Activated CD8-positive, alpha-beta T cell treated with anti-CD3 and anti-CD28 coated beads, Interleukin-2, amount 10 ng/mL, durations not matched to agents 7 days and 5 days (primary cell): ENCODE data around the gene LY86. TPM values are rescaled to one million over a fixed set of nuclear protein-coding genes. Genes with fewer than 3 reads are reported as not detected.
"Not testable (repeated sequence)": the region's sequence is repeated elsewhere in the genome, so short reads cannot be mapped to it uniquely, and the experiment has no call there.

Experiments
- ATAC-seq: fragments of 150-1000 bp; cut with Tn5 transposase; one replicate; pipeline ENCODE4 v1.10.0; 2021; ENCODE audit warnings: moderate library complexity
- CTCF ChIA-PET: fragments of 350-600 bp; sonication (Branson Sonifier 250); formaldehyde crosslinking; loops from one replicate; lab custom pipeline; 2021; ENCODE audit warnings: antibody characterized with exemption; lab: Charles Lee
- POLR2A ChIA-PET: fragments of 350-600 bp; sonication (Branson Sonifier 250); formaldehyde crosslinking; loops from one replicate; lab custom pipeline; 2021; ENCODE audit warnings: antibody characterized with exemption; lab: Charles Lee
- DNase-seq: peaks from one replicate; pipeline ENCODE4 v3.0.0-alpha.2; 2020
- H3K27ac Mint-ChIP-seq: one replicate; pipeline ENCODE4 v1.8.0; 2021; ENCODE audit warnings: mild to moderate bottlenecking, mixed read lengths
- H3K27me3 Mint-ChIP-seq: one replicate; pipeline ENCODE4 v1.8.0; 2021; ENCODE audit warnings: low read depth, mixed read lengths
- H3K36me3 Mint-ChIP-seq: one replicate; pipeline ENCODE4 v1.8.0; 2021; ENCODE audit warnings: low read depth, mixed read lengths
- H3K4me1 Mint-ChIP-seq: one replicate; pipeline ENCODE4 v1.8.0; 2021; ENCODE audit warnings: low read depth, mixed read lengths
- H3K4me3 Mint-ChIP-seq: one replicate; pipeline ENCODE4 v1.8.0; 2021; ENCODE audit warnings: mild to moderate bottlenecking, mixed read lengths
- H3K9me3 Mint-ChIP-seq: one replicate; pipeline ENCODE4 v1.8.0; 2022; ENCODE audit warnings: mixed read lengths; ENCODE audit not compliant: insufficient read depth
- total RNA-seq, 2 experiments: library from RNA; stranded (reverse); gene quantifications; one replicate each; pipeline ENCODE4 v1.2.3, GENCODE V29; 2021

Gene LY86
- total RNA-seq, 2 experiments from 2014 or later: 1.9 to 2.9 TPM

- DNase-seq (no peak), ATAC-seq (no peak)
- Mint-ChIP-seq H3K9me3 (peaks cover 11% of the 10 kb centered on the region), H3K27me3 (no peaks in the 10 kb centered on the region), H3K4me3 (no peak overlapping the region), H3K27ac (no peak overlapping the region), H3K36me3 (peaks cover 27% of the 10 kb centered on the region), H3K4me1 (peaks cover 39% of the 10 kb centered on the region)
- POLR2A ChIA-PET: interaction anchor here (1.0 kb wide), 1 partner anchor 10 kb away, joined by 4 read pairs; the partner anchor contains the start of gene LY86
- CTCF ChIA-PET: no interaction called here
Measured at GRCh38 chr6:6599468-6599873, 11.0 kb downstream of the LY86 start.

GRCh38 chr6:6600875-6601274, 12.4 kb downstream of the LY86 start:
- H3K4me1 Mint-ChIP-seq: peaks cover 41% of the 10 kb centered on the region
- peaks cover 33% of the 10 kb centered on the region for H3K36me3 Mint-ChIP-seq
- peaks cover 17% of the 10 kb centered on the region for H3K9me3 Mint-ChIP-seq
- POLR2A ChIA-PET: no interaction called here
- DNase-seq (no peak), ATAC-seq (no peak)
- H3K27me3 Mint-ChIP-seq: no peaks in the 10 kb centered on the region
- H3K27ac Mint-ChIP-seq: no peak overlapping the region
- no peak overlapping the region for H3K4me3 Mint-ChIP-seq
- CTCF ChIA-PET: no interaction called here

GRCh38 chr6:6602262-6602661, 13.7 kb downstream of the LY86 start:
- peaks cover 18% of the 10 kb centered on the region for H3K9me3 Mint-ChIP-seq
- no peak for DNase-seq
- H3K4me1 Mint-ChIP-seq: peaks cover 30% of the 10 kb centered on the region
- H3K27ac Mint-ChIP-seq: no peak overlapping the region
- peaks cover 28% of the 10 kb centered on the region for H3K36me3 Mint-ChIP-seq
- ChIA-PET CTCF (no interaction called here), POLR2A (no interaction called here)
- no peak overlapping the region for H3K4me3 Mint-ChIP-seq
- no peaks in the 10 kb centered on the region for H3K27me3 Mint-ChIP-seq
- ATAC-seq: no peak

- H3K36me3 Mint-ChIP-seq: peaks cover 32% of the 10 kb centered on the region
- CTCF ChIA-PET: interaction anchor here (0.9 to 2.3 kb wide), 4 partner anchors 10 to 135 kb away, joined by 3 to 6 read pairs (median 3); no protein-coding TSS in a partner anchor
- POLR2A ChIA-PET: no interaction called here
- ATAC-seq (no peak), DNase-seq (no peak)
- H3K4me3 Mint-ChIP-seq: no peak overlapping the region
- peaks cover 34% of the 10 kb centered on the region for H3K4me1 Mint-ChIP-seq
- H3K27ac Mint-ChIP-seq: no peak overlapping the region
- H3K9me3 Mint-ChIP-seq: peaks cover 18% of the 10 kb centered on the region
- no peaks in the 10 kb centered on the region for H3K27me3 Mint-ChIP-seq
Measured at GRCh38 chr6:6603317-6603716, 14.8 kb downstream of the LY86 start.

- no peak for DNase-seq
- Mint-ChIP-seq H3K4me3 (no peak overlapping the region), H3K27ac (no peak overlapping the region), H3K4me1 (peaks cover 37% of the 10 kb centered on the region), H3K9me3 (peaks cover 18% of the 10 kb centered on the region), H3K36me3 (peaks cover 35% of the 10 kb centered on the region), H3K27me3 (no peaks in the 10 kb centered on the region)
- no peak for ATAC-seq
- CTCF ChIA-PET: interaction anchor here (0.9 to 2.3 kb wide), 4 partner anchors 9 to 135 kb away, joined by 3 to 6 read pairs (median 3); no protein-coding TSS in a partner anchor
- POLR2A ChIA-PET: interaction anchor here (0.6 kb wide), 1 partner anchor 271 kb away, joined by 5 read pairs; no protein-coding TSS in a partner anchor
Measured at GRCh38 chr6:6604015-6604414, 15.5 kb downstream of the LY86 start.

- Mint-ChIP-seq H3K27me3 (no peaks in the 10 kb centered on the region), H3K9me3 (peaks cover 18% of the 10 kb centered on the region), H3K4me1 (peaks cover 40% of the 10 kb centered on the region), H3K36me3 (peaks cover 38% of the 10 kb centered on the region), H3K27ac (no peak overlapping the region), H3K4me3 (no peak overlapping the region)
- POLR2A ChIA-PET: no interaction called here
- DNase-seq: no peak
- ATAC-seq: no peak
- CTCF ChIA-PET: interaction anchor here (0.6 to 2.3 kb wide), 5 partner anchors 8 to 134 kb away, joined by 3 to 6 read pairs (median 3); no protein-coding TSS in a partner anchor
Measured at GRCh38 chr6:6604566-6604965, 16.0 kb downstream of the LY86 start.

- CTCF ChIA-PET: interaction anchor here (2.3 kb wide), 1 partner anchor 58 kb away, joined by 6 read pairs; no protein-coding TSS in a partner anchor
- Mint-ChIP-seq H3K9me3 (peaks cover 18% of the 10 kb centered on the region), H3K4me3 (no peak overlapping the region), H3K27ac (no peak overlapping the region), H3K27me3 (no peaks in the 10 kb centered on the region), H3K4me1 (peaks cover 45% of the 10 kb centered on the region), H3K36me3 (peaks cover 40% of the 10 kb centered on the region)
- POLR2A ChIA-PET: interaction anchor here (1.0 kb wide), 1 partner anchor 14 kb away, joined by 4 read pairs; no protein-coding TSS in a partner anchor
- DNase-seq: no peak
- no peak for ATAC-seq
Measured at GRCh38 chr6:6605873-6606272, 17.4 kb downstream of the LY86 start.

GRCh38 chr6:6606391-6607030, 18.0 kb downstream of the LY86 start:
- ATAC-seq, POLR2A ChIA-PET, H3K27ac Mint-ChIP-seq, H3K4me3 Mint-ChIP-seq, H3K27me3 Mint-ChIP-seq, DNase-seq, CTCF ChIA-PET: not testable (repeated sequence)
- H3K36me3 Mint-ChIP-seq: peaks cover 41% of the 10 kb centered on the region
- H3K9me3 Mint-ChIP-seq: peaks cover 18% of the 10 kb centered on the region
- H3K4me1 Mint-ChIP-seq: peaks cover 51% of the 10 kb centered on the region

- Mint-ChIP-seq H3K4me3 (no peak overlapping the region), H3K27me3 (no peaks in the 10 kb centered on the region), H3K27ac (peak overlapping the region; percentile 84), H3K36me3 (peaks cover 46% of the 10 kb centered on the region), H3K4me1 (peaks cover 69% of the 10 kb centered on the region), H3K9me3 (peaks cover 22% of the 10 kb centered on the region)
- ChIA-PET POLR2A (interaction anchor here (1.2 kb wide), 1 partner anchor 49 kb away, joined by 4 read pairs; no protein-coding TSS in a partner anchor), CTCF (interaction anchor here (1.4 kb wide), 1 partner anchor 72 kb away, joined by 3 read pairs; no protein-coding TSS in a partner anchor)
- ATAC-seq (no peak), DNase-seq (no peak)
Measured at GRCh38 chr6:6609450-6609849, 20.9 kb downstream of the LY86 start.

GRCh38 chr6:6610031-6610591, 21.6 kb downstream of the LY86 start:
- Mint-ChIP-seq H3K4me3 (no peak overlapping the region), H3K27me3 (no peaks in the 10 kb centered on the region), H3K27ac (peak overlapping the region; percentile 96), H3K9me3 (peaks cover 18% of the 10 kb centered on the region), H3K36me3 (peaks cover 48% of the 10 kb centered on the region), H3K4me1 (peaks cover 69% of the 10 kb centered on the region)
- POLR2A ChIA-PET: interaction anchor here (0.8 to 1.2 kb wide), 2 partner anchors 43 to 50 kb away, joined by 3 to 4 read pairs; no protein-coding TSS in a partner anchor
- CTCF ChIA-PET: interaction anchor here (0.6 to 1.4 kb wide), 8 partner anchors 14 to 71 kb away, joined by 3 to 6 read pairs (median 3); partner anchors contain the start of gene LY86
- peak; percentile 76 for DNase-seq
- peak; percentile 77 for ATAC-seq

- Mint-ChIP-seq H3K9me3 (peaks cover 11% of the 10 kb centered on the region), H3K27ac (peak overlapping the region; percentile 96), H3K36me3 (peaks cover 40% of the 10 kb centered on the region), H3K4me1 (peaks cover 76% of the 10 kb centered on the region), H3K27me3 (no peaks in the 10 kb centered on the region), H3K4me3 (no peak overlapping the region)
- CTCF ChIA-PET: interaction anchor here (1.2 kb wide), 1 partner anchor 30 kb away, joined by 3 read pairs; no protein-coding TSS in a partner anchor
- DNase-seq (no peak), ATAC-seq (no peak)
- POLR2A ChIA-PET: interaction anchor here (1.1 kb wide), 1 partner anchor 44 kb away, joined by 3 read pairs; no protein-coding TSS in a partner anchor
Measured at GRCh38 chr6:6611486-6611885, 23.0 kb downstream of the LY86 start.
